K562 (cell line): ENCODE results near the gene ARV1. TPM values are rescaled to one million over a fixed set of nuclear protein-coding genes. Genes with fewer than 3 reads are reported as not detected.
"Not testable (repeated sequence)": the region's sequence is repeated elsewhere in the genome, so short reads cannot be mapped to it uniquely, and the experiment has no call there.

Source experiments
- ATAC-seq: fragments of 200-7000 bp; cut with Tn5 transposase; 3 replicates; pipeline ENCODE4 v1.9.1; 2020; ENCODE audit warnings: moderate library complexity
- BruUV-seq: library from RNA; stranded (reverse); fragments of 400-500 nt; replicated peaks from 2 replicates; lab custom pipeline; 2021; lab: Mats Ljungman, UMichigan
- CTCF ChIA-PET: fragments of 300-600 bp; formaldehyde crosslinking; extraction: SDS; loops from one replicate; lab custom pipeline; 2021; ENCODE audit warnings: low intra/inter-chr PET ratio; lab: Yijun Ruan, JAX
- POLR2A ChIA-PET: fragments of 300-600, 350-650 bp; sonication (Branson Sonifier 250); formaldehyde crosslinking; extraction: SDS; loops from one replicate; lab custom pipeline; 2021; ENCODE audit warnings: antibody characterized with exemption, inconsistent platforms; lab: Yijun Ruan, JAX
- DNase-seq, 4 experiments: peaks; one replicate each; pipeline versions ENCODE4 v3.0.0 to v3.0.0-alpha.2; 2011 to 2018; ENCODE audit warnings: low spot score in 3 of 4, mixed read lengths in 3 of 4; ENCODE audit errors: extremely low read depth in 1 of 4
- FAIRE-seq: peaks from 2 replicates; lab custom pipeline; 2011; peaks lifted over from hg19 to GRCh38; lab: Jason Lieb, UNC
- H2AFZ ChIP-seq: 2 replicates; pipeline ENCODE4 v1.6.0; 2011; ENCODE audit warnings: low read depth, low read length, control low read depth, inconsistent platforms
- H3K27ac ChIP-seq: fragments of 200-600 bp; 3 replicates; pipeline ENCODE4 v1.8.0; 2011; ENCODE audit warnings: low read depth, mild to moderate bottlenecking, control low read depth, inconsistent platforms, low read length, moderate library complexity, mixed read lengths; ENCODE audit errors: extremely low read depth
- H3K27me3 ChIP-seq, 2 experiments: fragments of 300-600 bp in 1 of 2; 2 replicates in 1 of 2; 3 replicates in 1 of 2; pipeline versions ENCODE4 v1.6.0 to v1.8.0; 2011; ENCODE audit warnings: inconsistent platforms in 2 of 2, low read length in 2 of 2, mild to moderate bottlenecking in 1 of 2, mixed read lengths in 1 of 2, moderate library complexity in 1 of 2; ENCODE audit not compliant: control insufficient read depth in 2 of 2, insufficient read depth in 2 of 2
- H3K36me3 ChIP-seq: fragments of 300-600 bp; 3 replicates; pipeline ENCODE4 v1.8.0; 2011; ENCODE audit warnings: mild to moderate bottlenecking, low read length, inconsistent platforms; ENCODE audit not compliant: control insufficient read depth, insufficient read depth
- H3K4me1 ChIP-seq, 2 experiments: fragments of 200-600 bp in 1 of 2; replicated peaks in 1 of 2; 2 replicates in 1 of 2; 3 replicates in 1 of 2; pipeline versions ENCODE4 v1.5.1 to v1.8.0; 2011; ENCODE audit warnings: inconsistent platforms in 2 of 2, low read length in 2 of 2, mild to moderate bottlenecking in 1 of 2, mixed read lengths in 1 of 2, moderate library complexity in 1 of 2; ENCODE audit not compliant: control insufficient read depth in 2 of 2, insufficient read depth in 2 of 2
- H3K4me2 ChIP-seq: 2 replicates; pipeline ENCODE4 v1.6.1; 2011; ENCODE audit warnings: low read length, control low read depth, inconsistent platforms, mixed read lengths; ENCODE audit not compliant: insufficient read depth
- H3K4me3 ChIP-seq: fragments of 200-600 bp; sonication (generic), shearing (Covaris generic); 2 replicates; pipeline ENCODE4 v1.5.1; 2016; ENCODE audit warnings: control low read depth, inconsistent platforms
- H3K79me2 ChIP-seq: fragments of 200-600 bp; 3 replicates; pipeline ENCODE4 v1.8.0; 2011; ENCODE audit warnings: low read length, inconsistent platforms; ENCODE audit not compliant: control insufficient read depth, insufficient read depth
- H3K9ac ChIP-seq, 2 experiments: 2 replicates each; pipeline versions ENCODE4 v1.6.0 to v1.6.1; 2011; ENCODE audit warnings: low read depth in 2 of 2, low read length in 2 of 2, control low read depth in 1 of 2, inconsistent platforms in 1 of 2, mild to moderate bottlenecking in 1 of 2, mixed read lengths in 1 of 2; ENCODE audit not compliant: insufficient read depth in 1 of 2
- H3K9me1 ChIP-seq: one replicate; pipeline ENCODE4 v1.6.0; 2011; ENCODE audit warnings: inconsistent platforms, mild to moderate bottlenecking, low read length, moderate library complexity; ENCODE audit not compliant: control insufficient read depth, insufficient read depth
- H3K9me3 ChIP-seq: replicated peaks from 2 replicates; pipeline ENCODE4 v1.5.1; 2011; ENCODE audit warnings: low read depth, low read length, inconsistent platforms; ENCODE audit not compliant: control insufficient read depth, insufficient read depth
- H4K20me1 ChIP-seq: replicated peaks from 2 replicates; pipeline ENCODE4 v1.6.1; 2011; ENCODE audit warnings: low read length, inconsistent platforms, mixed read lengths; ENCODE audit not compliant: control insufficient read depth, insufficient read depth
- ETS2 ChIP-seq: IDR thresholded peaks from 2 replicates; pipeline ENCODE4 v1.6.1; 2016; ENCODE audit warnings: borderline replicate concordance, missing genetic modification characterization, mild to moderate bottlenecking, moderate library complexity, missing compliant biosample characterization; ENCODE audit not compliant: poor library complexity, severe bottlenecking
- HDAC1 ChIP-seq, 2 experiments: fragments of 450-650 bp; IDR thresholded peaks; 2 replicates each; pipeline ENCODE4 v1.6.1; 2016 to 2017; ENCODE audit warnings: inconsistent platforms in 1 of 2, mild to moderate bottlenecking in 1 of 2, moderate library complexity in 1 of 2
- HDAC2 ChIP-seq: fragments of 450-650 bp; IDR thresholded peaks from 2 replicates; pipeline ENCODE4 v1.6.1; 2016; ENCODE audit warnings: mild to moderate bottlenecking
- KDM1A ChIP-seq, 2 experiments: fragments of 450-650 bp; IDR thresholded peaks; 2 replicates each; pipeline ENCODE4 v1.6.1; 2016; ENCODE audit warnings: mild to moderate bottlenecking in 2 of 2
- MECOM ChIP-seq: fragments of 250-450 bp; sonication (Bioruptor Pico); IDR thresholded peaks from 2 replicates; pipeline ENCODE4 v1.8.0; 2022; ENCODE audit warnings: inconsistent platforms
- NR2C1 ChIP-seq, 2 experiments: fragments of 450-650 bp; IDR thresholded peaks; 2 replicates each; pipeline ENCODE4 v1.6.1; 2017; ENCODE audit warnings: mild to moderate bottlenecking in 2 of 2, antibody characterized with exemption in 1 of 2, inconsistent platforms in 1 of 2, missing compliant biosample characterization in 1 of 2, missing genetic modification characterization in 1 of 2
- RCOR1 ChIP-seq, 2 experiments: IDR thresholded peaks; 2 replicates each; pipeline ENCODE4 v1.6.1; 2012; ENCODE audit warnings: low read depth in 2 of 2, low read length in 2 of 2, borderline replicate concordance in 1 of 2, improper control_type of control experiment in 1 of 2
- RREB1 ChIP-seq: fragments of 250-450 bp; sonication (Bioruptor Pico); IDR thresholded peaks from 2 replicates; pipeline ENCODE4 v1.4.0; 2020
- WGBS: fragments of 100-300 bp; shearing (Covaris generic); methylation state at CpG from one replicate; pipeline ENCODE4 v1.1.6; 2016; ENCODE audit warnings: low coverage, mixed read lengths; ENCODE audit not compliant: insufficient coverage; ENCODE audit errors: missing lambda C conversion rate; 5-methylcytosine and 5-hydroxymethylcytosine counted together
- in situ Hi-C: fragments of 300-500 bp; cut with MboI; formaldehyde crosslinking; loops from 4 replicates; pipeline ENCODE4 v1.15.0; 2018; ENCODE audit warnings: inconsistent platforms, mixed read lengths
- intact Hi-C: fragments of 100-400 bp; cut with micrococcal nuclease; formaldehyde crosslinking; loops from 2 replicates; pipeline ENCODE4 v1.14.2; 2022
- polyA plus RNA-seq, 8 experiments: library from polyadenylated mRNA; depleted of rRNA in 4 of 8; stranded (reverse) in 5 of 8; unstranded in 3 of 8; fragments of >200 nt; fragmentation: Nextera tagmentation in 2 of 8; fragmentation: Illumina TruSeq in 1 of 8; extraction: Ambion mirVana in 2 of 8; extraction: Trizol in 1 of 8; gene quantifications; 2 replicates each; pipeline versions ENCODE4 v1.2.1 to v1.2.3, GENCODE V29; 2011 to 2014; ENCODE audit warnings: inconsistent platforms in 1 of 8, missing spikeins in 1 of 8
- total RNA-seq, 7 experiments: library from RNA; depleted of rRNA in 6 of 7; stranded (reverse); fragments of >200 nt in 6 of 7; fragmentation: Illumina TruSeq in 2 of 7; extraction: Trizol in 2 of 7; gene quantifications; 2 replicates each; pipeline versions ENCODE4 v1.2.1 to v1.2.3, GENCODE V29; 2011 to 2021; ENCODE audit warnings: low replicate concordance in 1 of 7

The ARV1 gene
- total and polyA plus RNA-seq, 9 of the 15 experiments (the other 6 are each of a cell fraction or from before 2014, with no cell fraction given) = 54.8 to 139 (median 74.0) TPM

GRCh38 chr1:231022543-231022942 is 43.6 kb downstream of the ARV1 start:
- ATAC-seq; H3K27ac ChIP-seq; DNase-seq; FAIRE-seq; H3K4me2 ChIP-seq; in situ Hi-C loops; H2AFZ ChIP-seq; H3K9me1 ChIP-seq; H3K9ac ChIP-seq; H3K9me3 ChIP-seq; intact Hi-C loops; BruUV-seq; H3K27me3 ChIP-seq; H3K4me3 ChIP-seq; H3K79me2 ChIP-seq; H3K4me1 ChIP-seq; CTCF ChIA-PET; TF ChIP-seq NR2C1 (IDR thresholded peaks at IDR 0.05): not testable (repeated sequence)
- Histone ChIP-seq H3K36me3 (peaks cover 40% of the 10 kb centered on the region; the same call in 2 of the 3 replicates), H4K20me1 (peaks cover 10% of the 10 kb centered on the region; the same call in 1 of the 2 replicates)
- POLR2A ChIA-PET = interaction anchor here (0.7 to 1.2 kb wide), 2 partner anchors 12 to 17 kb away, joined by 3 to 4 read pairs; no protein-coding TSS in a partner anchor
- TF ChIP-seq HDAC1 (IDR thresholded peaks at IDR 0.05) (peak in 1 of 2 experiments; percentile 74; a peak in 1 of 4 replicates), RCOR1 (IDR thresholded peaks at IDR 0.05; ENCODE audit: borderline replicate concordance in 1 of 2, low read depth in 2 of 2, low read length in 2 of 2) (peak in 1 of 2 experiments; percentile 92; a peak in 2 of 4 replicates), HDAC2 (peak; percentile 90), KDM1A (IDR thresholded peaks at IDR 0.05) (peak; percentile 96 to 97), NR2C1 (tag; IDR thresholded peaks at IDR 0.05) (peak; percentile 52; the same call in 1 of the 2 replicates)
- WGBS = 71% methylated on average over 7 of the region's 7 CpGs

- no peak overlapping the region for H2AFZ ChIP-seq
- FAIRE-seq = no peak
- ATAC-seq = no peak
- H4K20me1 ChIP-seq = peaks cover 14% of the 10 kb centered on the region; the same call in 1 of the 2 replicates
- H3K4me1 ChIP-seq = peaks cover 0 to 3% of the 10 kb centered on the region in 2 experiments; a peak in 3 of 5 replicates
- in situ Hi-C loops (no loop called here), intact Hi-C loops (no loop called here)
- POLR2A ChIA-PET = no interaction called here
- 0 out of 3 replicates have a peak, but pooled peaks cover 12% of the 10 kb centered on the region for H3K79me2 ChIP-seq
- H3K9me1 ChIP-seq = no peaks in the 10 kb centered on the region
- CTCF ChIA-PET = no interaction called here
- WGBS = 88% methylated on average over 9 of the region's 9 CpGs
- no peak overlapping the region for H3K4me2 ChIP-seq
- no peaks in the 10 kb centered on the region for H3K9me3 ChIP-seq
- no peak overlapping the region for H3K27ac ChIP-seq
- no peak for DNase-seq
- H3K36me3 ChIP-seq = peaks cover 40% of the 10 kb centered on the region; the same call in 2 of the 3 replicates
- H3K9ac ChIP-seq = no peak overlapping the region
- H3K27me3 ChIP-seq = no peaks in the 10 kb centered on the region
- no TSS peak for BruUV-seq
- no peak overlapping the region for H3K4me3 ChIP-seq
- TF ChIP-seq MECOM (no peak), ETS2 (tag) (no peak), RREB1 (no peak)
Observed at GRCh38 chr1:231023150-231023549, 44.3 kb downstream of the ARV1 start.
